GM19372 (cell line): ENCODE results near the gene ZC2HC1C.
A peak's percentile ranks its signal among the peaks of the same experiment; 100 is the strongest.

Experiments used
- ATAC-seq: cut with Tn5 transposase; IDR thresholded peaks from one replicate; pipeline ENCODE4 v1.9.1; 2021; ENCODE audit warnings: mild to moderate bottlenecking, low read depth, moderate library complexity; ENCODE audit not compliant: unreplicated experiment

ZC2HC1C gene

DNA sequence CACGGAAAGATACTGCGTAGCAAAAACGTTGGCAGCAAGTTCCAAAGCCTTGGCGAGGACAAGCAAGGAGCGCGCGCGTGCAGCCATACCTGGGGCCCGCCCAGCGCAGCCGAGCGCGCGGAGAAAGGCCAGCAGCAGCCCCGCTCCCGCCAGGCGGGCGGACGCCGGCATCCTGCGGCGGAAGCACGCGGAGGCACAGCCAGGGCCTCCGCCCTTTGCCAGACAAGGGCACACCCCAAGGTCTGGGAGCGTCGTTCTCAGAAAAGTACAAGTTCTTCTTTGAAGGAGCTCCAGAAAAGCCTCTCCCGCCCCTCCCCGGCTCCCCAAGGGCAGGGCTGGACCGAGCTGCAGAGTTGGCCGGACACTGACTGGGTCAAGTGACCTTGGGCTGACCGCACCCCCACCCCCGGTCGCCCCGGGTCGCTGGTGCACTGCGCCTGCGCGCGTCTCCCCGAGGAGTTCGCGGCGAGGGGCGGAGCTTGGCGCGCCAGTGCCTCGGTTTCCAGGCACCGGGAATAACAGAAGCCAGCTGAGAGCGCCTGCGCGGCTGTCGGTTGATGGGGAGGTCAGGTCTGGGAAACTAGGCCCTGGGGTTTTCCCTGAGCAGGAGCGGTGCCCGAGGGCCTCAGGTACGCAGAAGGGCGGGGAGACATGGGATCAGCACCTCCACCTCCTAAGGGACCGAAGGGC is at the start of gene ZC2HC1C:
Gene ZC2HC1C (plus strand): TSS at position 521 of the 690 bp plus-strand sequence. CDS start 933 bp downstream, outside the sequence.
- ATAC-seq: peak; percentile 73

GRCh38 chr14:75022655-75023054 is 46.8 kb upstream of the ZC2HC1C start:
- ATAC-seq: no peak

- no peak for ATAC-seq
These were observed 46.3 kb upstream of the ZC2HC1C start for GRCh38 chr14:75023108-75023507.

GRCh38 chr14:75025082-75025481 is 44.4 kb upstream of the ZC2HC1C start:
- ATAC-seq: no peak

DNA sequence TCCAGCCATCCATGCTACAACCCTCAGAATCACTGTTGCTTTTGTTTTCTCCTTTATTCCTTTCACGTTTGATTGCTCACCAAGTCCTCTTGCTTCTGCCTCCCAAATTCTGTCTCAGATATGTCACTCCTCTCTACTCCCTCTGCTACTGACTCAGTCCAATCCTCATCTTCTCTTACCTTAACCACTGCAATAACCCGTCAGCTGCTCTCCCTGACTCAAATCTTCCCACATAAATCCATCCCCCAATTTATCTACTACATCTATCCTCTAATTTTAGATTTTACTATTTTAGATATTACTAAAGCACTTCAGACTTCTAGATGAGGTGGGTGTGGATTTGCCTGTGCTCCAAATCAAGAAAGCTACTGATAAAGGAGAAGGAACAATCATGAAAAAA is 43.6 kb upstream of the ZC2HC1C start:
- no peak for ATAC-seq

- no peak for ATAC-seq
These were observed 39.3 kb upstream of the ZC2HC1C start for GRCh38 chr14:75030147-75030546.

- ATAC-seq: no peak
These were observed 36.5 kb upstream of the ZC2HC1C start for GRCh38 chr14:75032939-75033338.

DNA sequence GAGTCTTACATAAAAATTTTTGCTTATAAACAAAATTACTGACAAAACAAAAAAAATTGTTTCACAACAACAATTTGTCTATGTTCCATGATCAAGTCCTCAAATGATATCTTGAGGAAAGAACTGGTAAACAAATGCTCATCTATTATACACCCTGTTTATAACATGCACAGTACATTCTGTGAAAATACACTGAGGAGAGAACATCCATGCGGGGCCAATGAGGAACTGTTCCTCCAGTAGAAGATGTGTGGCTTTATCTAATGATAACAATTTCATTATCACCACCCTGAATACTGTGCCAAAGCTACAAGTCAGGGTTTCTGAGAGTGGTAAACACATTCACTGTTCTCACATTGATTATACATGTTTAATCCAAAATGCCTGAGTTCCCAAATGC is 28.9 kb upstream of the ZC2HC1C start:
- ATAC-seq: no peak

DNA sequence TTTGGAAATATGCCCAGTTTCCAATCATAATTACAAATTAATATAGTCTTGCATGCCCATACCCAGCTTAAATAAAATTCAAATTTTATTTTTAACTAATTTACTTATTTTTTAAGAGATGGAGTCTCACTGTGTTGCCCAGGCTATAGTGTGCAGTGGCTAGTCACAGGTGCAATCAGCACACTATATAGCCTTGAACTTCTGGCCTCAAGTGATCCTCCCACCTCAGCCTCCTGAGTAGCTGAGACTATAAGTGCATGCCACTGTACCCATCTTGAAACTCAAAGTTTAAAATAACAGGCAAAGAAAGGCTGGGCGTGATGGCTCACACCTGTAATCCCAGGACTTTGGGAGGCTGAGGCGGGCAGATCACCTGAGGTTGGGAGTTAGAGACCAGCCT is 28.5 kb upstream of the ZC2HC1C start:
- no peak for ATAC-seq

GRCh38 chr14:75041613-75042012 is 27.8 kb upstream of the ZC2HC1C start:
- no peak for ATAC-seq

DNA sequence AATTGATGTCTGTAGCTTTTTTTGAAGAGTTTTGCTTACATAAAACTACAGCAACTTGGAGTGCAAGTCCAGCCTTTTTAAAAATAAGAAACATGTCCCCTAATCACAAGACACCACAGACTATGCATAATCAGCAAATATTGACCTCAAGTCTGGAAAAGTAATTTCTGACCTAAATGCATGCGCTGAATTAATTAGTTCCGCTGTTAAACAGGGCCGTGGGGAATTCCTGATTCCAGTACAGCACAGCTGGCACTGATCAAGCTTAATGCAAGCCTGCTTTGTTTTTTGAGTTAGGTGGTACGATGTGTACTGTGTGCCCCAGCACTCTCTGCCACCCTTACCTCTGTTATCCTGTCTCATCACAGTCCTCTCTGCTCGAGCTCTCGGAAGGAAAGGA is 27.4 kb upstream of the ZC2HC1C start:
- ATAC-seq: no peak

GRCh38 chr14:75044322-75044721 is 25.1 kb upstream of the ZC2HC1C start:
- ATAC-seq: no peak

GRCh38 chr14:75044752-75045151 is 24.7 kb upstream of the ZC2HC1C start:
- no peak for ATAC-seq

DNA sequence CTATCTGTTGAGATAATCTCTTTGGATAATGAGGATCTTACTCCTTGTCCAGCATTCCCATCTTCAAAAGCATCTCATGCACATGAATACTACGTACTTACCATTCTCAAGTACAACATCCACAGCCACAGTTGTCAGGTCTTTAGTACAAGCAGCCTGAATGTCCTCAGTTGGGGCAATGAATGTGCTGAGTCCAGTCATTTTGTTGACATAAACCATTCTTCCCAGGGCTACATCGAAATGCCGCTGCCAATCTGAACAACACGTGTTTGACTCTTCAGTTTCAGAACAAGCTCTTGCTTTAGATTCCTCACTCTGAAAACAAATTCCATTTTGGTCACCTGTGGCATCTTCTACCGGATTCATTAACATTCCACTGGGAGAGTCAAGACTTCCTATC is 23.2 kb upstream of the ZC2HC1C start:
- ATAC-seq: no peak

- no peak for ATAC-seq
These were observed 22.5 kb upstream of the ZC2HC1C start for GRCh38 chr14:75046899-75047298.

- ATAC-seq: no peak
These were observed 21.9 kb upstream of the ZC2HC1C start for GRCh38 chr14:75047506-75047905.

DNA sequence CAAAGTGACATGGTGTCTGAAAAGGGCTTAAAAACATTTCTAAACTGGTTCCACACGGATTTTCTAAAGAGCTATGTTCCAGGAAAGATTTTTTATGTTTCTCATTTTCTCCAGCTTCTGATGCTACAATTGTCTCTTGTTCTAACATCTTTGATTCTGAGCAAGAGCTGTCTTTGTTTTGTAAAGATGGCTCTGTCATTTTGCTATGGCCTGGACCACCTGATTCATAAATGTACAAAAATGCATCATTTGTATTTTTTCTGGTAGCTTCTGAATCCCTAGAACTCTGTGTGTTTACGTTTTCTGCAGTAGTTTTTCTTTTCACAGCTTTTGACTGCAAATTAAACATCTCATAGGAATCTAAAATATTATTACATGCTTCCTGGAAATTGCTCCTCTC is 21.3 kb upstream of the ZC2HC1C start:
- ATAC-seq: no peak

GRCh38 chr14:75049136-75049535 is 20.3 kb upstream of the ZC2HC1C start:
- no peak for ATAC-seq

GRCh38 chr14:75049731-75050201 is 19.7 kb upstream of the ZC2HC1C start:
- ATAC-seq: no peak

DNA sequence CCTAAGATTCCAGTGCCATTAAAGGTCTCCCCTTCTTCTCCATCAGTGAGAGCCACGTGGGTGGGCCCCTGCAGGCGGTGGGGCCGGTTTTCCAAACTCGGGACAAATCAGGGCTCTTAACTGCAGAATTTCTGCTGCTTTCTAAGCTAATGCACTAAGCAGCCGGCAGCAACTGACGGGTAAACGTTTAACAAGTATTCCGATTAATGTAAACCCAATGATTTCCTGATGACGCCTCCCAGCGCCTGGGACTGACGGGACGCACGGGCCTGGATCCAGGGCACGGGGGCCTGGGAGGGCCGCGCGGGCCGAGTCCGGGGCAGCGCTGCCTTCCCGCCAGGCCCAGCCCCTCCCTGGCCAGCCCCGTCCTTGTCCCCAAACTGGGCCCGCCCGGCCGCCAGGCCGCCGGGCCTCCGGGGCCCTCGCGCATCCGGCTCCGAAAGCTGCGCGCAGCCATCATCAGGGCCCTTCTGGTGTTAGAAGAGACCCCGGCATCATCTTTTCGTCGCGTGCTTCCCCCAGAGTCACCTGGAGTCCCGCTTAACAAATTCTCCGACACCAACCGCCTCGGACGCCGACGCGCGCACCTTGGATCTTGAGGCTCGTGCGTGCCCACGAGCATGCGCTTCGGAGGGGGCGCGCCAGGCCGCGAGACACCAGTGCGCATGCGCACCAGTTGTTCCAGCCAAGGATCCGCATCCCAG is 18.4 kb upstream of the ZC2HC1C start, which contains the start of gene MLH3:
Gene MLH3 (minus strand): TSS at position 616 of the 704 bp plus-strand sequence. CDS start 1,812 bp downstream, outside the sequence.
- ATAC-seq: peak; percentile 72

DNA sequence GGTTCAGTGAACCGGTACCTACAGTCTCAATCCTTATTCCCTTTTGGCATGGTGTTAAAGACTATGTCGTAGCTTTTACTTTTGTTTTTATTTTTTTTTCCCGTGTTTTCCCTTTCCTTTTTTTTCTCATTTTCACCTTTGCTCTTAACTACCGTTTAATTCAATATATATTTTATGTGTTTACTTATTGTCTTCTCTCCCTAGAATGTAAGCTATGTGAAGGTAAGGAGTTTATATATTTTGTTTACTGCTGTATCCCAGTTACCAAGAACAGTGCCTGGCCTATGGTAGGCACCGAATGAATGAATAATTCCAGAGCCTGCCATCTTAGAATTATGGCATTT is 17.9 kb upstream of the ZC2HC1C start:
- no peak for ATAC-seq
